Hypothalamus (tissue), 51 donors: ENCODE measurements around the gene SRPK2.

Experiments used
- DNase-seq, 51 donors: peaks; one replicate each; lab custom pipeline; 2025; lab: John Stamatoyannopoulos, UW

Gene SRPK2

DNA sequence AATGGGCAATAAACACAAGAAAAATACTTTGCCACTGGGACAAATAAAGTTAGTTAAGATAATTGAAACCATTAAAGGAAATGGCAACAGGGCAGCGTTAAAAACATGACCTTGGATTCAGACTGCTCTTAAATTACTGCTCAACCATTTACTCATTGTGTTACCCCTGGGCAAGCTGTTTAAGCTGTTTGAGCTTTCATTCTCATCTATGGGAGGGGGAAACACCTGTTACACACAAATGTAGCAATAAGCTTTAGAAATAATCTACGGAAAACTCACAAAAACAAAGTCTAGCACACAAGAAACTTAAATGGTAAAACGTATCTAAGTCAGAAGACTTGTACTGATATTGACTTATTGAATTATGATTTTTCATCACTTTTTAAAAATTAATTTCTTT, 237.6 kb downstream of the SRPK2 start:
- DNase-seq: no peak

DNA sequence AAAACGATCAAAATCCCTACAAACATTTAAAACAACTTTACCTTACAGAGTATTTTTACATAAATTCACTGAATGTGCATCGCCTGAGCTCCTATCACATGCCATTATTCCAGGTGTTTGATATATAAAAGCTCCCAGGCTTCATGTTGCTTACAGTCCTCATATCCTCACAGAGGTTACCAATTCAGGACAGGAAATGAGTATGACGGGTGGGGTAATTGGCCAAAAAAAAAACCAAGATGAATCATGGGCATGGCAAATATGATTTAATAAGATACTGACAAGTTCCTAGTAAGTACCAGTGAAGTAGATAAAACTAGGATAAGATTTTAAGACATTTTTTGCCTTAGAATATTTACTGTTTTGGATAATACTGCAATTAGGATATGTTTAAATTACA, 238.9 kb downstream of the SRPK2 start:
- DNase-seq: no peak

DNA sequence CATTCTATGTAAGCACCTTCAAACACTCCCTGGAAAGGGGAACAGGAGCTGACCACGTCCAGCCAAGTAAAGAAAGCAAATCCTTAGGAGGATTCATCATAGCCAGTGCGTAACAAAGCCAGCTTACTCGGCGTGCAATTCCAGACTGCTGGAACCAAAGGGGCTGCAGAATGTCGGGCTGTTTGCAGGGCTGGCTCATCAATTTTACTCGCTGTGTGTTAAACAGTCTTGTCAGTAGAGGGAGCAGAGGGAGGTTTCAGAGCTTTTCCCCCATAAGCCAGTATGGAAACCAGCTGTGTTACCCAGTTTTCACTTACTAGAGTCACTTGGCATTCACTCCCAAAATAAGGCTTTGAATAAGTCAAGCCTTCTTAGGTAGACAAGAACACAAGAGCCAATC, 247.7 kb downstream of the SRPK2 start:
- DNase-seq: peak in 2 of 51 donors; percentile 19 to 38

DNA sequence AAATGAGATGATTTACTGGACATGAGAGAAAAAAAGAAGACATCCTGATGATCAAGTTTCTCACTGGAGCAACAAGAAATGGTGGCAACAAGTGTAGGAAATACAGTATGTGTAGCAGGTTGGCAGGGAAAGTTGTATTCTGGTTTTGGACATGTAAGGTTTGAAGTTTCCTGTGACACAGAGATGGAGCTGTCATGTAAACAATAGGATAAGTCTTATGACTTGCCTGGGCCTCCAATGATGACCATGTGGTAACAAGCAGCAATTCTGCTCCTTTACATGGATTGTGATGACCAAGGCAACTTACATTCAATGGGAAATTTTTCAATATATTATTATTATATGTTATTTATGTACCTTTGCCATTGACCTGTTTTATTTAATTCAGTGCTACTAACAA, 249.3 kb downstream of the SRPK2 start:
- no peak for DNase-seq

DNA sequence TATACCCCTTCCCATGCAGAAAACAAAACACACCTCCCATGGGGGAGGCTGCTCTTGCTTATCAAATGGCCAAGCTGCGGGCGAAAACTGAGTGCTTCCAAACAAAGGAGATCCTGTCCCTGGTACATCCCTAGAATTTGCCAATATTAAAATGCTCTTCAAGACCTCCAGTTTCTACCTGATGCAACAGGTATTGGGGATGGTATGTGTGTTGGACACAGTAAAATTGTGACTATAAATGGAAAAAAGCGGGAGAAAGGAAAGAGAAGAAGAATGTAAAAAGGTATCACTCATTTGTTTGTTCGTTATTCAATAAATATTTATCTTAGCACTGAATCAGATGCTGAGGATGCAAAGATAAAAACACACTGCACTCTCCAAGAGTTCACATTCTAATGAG, 250.8 kb downstream of the SRPK2 start:
- DNase-seq: no peak

DNA sequence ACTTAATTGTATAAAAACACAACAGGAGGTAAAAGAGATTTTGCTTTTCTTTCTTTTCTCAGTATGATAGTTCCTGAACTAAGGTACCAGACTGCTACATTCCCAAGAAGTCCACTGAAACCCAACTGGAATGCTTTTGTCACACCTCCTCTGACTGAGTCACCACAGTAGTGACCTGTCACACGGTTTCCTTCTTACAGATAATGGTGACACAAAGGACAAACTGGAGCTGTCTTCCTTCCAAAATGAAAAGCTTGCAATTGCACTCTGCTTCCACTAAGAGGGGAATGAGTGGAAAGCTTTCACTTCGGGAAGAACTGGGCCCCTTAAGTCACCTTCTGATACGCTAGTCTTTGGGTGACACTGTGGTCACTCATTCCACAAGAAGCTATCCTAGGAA, 252.5 kb downstream of the SRPK2 start:
- DNase-seq: no peak

DNA sequence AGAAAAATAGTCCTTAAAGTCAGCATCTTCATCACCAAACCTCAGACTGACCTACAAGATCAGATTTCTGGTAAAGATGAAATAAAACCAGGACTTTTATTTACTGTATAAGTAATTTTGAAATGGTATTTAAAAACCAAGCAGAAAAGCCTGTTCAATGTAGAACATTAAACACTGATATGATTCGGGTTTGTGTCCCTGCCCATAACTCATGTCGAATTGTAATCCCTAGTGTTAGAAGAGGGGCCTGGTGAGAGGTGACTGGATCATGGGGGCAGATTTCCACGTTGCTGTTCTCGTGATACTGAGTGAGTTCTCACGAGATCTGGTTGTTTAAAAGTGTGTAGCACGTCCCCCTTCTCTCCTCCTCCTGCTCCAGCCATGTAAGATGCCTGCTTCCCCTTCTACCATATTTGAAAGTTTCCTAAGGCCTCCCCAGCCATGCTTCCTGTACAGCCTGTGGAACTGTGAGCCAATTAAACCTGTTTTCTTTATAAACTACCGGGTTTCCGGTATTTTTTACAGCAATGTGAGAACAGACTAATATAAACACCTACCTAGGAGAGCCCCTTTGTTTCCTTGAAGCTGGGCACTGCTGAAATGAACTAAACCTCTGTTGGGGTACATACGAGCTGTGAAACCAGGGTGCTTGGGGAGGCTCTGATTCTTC, 254.6 kb downstream of the SRPK2 start:
- DNase-seq: no peak

DNA sequence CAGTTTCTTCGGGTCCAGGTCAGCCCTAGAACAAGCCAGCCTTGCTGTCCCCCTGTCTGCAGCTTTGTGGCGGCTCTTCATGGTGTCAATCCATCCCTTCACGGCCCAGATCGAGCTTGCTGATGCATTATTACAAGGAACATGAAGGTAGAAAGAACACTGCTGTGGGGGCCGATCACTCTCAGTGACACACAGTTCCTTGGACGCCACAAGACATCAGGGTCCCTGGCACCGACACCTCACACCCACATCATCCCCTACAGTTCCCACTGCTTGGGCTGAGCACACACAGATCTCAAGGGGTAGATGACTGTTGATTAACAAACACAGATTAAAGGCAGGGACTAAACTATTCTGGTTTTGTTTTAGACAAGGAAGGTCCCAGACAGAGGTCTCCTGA, 255.4 kb downstream of the SRPK2 start:
- peak in 1 of 51 donors; percentile 29 for DNase-seq

DNA sequence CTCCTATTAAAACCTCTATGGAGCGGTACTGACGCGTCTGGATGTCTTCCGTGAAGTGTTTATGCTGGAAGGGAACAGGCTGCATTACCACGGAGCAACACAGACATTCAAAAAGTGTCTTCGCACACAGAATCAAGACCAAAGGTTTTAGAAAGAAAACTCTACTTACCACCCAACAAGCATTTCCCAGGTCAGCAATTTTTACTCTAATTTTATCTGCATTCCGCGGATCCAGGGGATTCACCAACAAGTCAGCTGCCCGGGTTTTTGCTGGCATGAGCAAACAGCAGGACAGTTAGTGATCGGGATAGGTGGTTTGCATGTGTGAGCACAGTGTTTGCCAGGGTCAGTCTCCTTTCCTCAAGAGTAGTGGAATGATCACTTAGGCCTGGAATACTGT, 255.9 kb downstream of the SRPK2 start:
- DNase-seq: no peak

DNA sequence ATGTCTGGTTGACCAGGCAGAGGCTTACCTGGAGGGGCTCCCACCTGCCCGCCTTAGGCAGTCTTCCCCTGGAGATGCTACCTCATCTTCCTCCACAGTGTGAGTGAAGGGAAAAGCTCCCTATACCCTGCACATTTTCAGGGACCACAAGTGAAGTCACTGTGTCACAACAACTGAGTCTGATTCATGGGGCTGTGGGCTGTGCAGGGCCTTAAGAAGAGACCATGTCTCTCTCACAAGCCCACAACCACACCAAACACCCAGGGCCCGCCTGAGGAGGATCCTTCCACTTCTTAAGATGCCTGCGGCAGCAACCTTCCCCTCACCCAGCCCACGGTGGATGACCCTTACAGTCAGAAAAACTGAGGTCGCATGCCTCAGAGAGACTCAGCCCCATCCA, 256.4 kb downstream of the SRPK2 start:
- no peak for DNase-seq

DNA sequence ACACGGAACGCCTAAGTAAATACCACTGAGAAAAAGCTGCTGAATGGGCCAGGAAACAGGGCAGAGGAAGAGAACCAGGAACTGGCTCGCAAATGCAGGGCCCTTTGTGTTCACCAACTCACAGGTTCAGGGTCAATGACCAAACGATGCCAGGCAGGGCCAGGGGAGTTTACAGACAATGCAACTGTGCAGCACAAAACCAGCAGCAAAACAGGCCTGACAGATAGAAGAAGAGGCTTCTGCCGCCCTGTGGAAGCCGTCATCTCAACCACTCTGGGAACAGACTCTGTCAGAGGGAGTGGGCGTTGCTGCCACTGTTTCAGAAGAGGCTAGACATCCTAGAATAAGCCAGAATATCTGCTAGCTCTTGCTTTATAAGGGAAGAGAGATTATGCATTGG, 256.8 kb downstream of the SRPK2 start:
- DNase-seq: peak in 5 of 51 donors; percentile 15 to 61 (median 21)

DNA sequence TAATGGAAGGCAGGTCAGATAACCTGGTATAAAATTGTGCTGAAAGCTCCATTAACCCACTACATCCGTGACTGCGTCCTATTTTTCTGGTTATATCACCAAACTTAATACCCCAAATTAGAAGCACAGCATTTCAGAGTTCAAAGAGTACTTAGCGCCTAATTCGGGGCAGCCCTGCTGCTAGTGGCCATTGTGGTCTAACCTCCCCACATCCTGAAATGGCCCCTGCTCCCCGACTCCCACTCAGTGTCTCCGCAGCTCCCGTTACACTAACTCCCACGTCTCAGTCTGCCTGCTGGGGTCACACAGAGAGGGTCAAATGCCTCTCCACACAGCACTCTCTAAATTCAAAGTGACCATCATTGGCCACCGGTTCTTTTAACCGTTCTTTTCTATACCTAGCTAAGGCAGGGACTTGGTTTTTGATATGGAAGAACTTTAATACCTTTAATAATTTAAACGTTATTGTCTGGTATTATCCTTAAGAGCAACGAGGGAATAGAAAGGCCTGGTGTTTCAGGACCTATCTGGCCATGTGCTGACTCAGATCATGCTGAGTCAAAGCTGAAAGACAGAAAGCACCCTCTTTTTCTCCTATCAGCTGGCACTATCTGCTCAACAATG, 257.6 kb downstream of the SRPK2 start:
- DNase-seq: no peak

DNA sequence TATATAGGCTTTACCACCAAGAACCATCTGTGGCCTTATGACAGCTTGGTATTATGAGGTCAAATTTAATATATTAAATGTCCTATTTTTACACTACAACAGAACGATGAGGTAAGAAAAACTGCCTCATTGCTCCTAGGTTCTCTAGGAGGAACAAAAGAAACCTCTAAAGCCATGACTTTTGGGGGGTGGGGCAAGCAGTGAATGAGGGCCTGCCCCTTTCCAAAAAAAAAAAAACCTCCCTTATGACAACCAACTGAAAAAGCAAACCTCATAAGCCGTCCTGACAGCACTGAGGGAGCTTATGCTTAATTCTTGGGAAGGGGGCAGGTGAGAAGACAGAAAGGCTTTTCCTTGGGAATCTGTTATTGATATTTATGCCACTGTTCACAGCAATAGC, 258.1 kb downstream of the SRPK2 start:
- no peak for DNase-seq

DNA sequence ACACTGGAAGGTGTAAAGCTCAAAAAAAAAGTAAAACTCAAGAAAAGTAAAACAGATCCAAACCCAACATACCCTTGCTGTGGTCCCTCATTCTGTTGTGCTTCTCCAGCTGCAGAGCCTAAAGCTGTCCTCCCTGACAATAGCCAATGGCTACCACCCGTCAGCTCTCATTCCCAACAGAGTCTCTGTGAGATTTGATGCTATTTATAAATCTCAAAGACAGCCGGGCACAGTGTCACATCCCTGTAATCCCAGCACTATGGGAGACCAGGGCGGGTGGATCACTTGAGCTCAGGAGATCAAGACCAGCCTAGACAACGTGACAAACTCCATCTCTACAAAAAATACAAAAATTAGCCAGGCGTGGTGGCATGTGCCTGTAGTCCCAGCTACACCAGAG, 258.7 kb downstream of the SRPK2 start:
- DNase-seq: peak in 9 of 51 donors; percentile 6 to 59 (median 32)

DNA sequence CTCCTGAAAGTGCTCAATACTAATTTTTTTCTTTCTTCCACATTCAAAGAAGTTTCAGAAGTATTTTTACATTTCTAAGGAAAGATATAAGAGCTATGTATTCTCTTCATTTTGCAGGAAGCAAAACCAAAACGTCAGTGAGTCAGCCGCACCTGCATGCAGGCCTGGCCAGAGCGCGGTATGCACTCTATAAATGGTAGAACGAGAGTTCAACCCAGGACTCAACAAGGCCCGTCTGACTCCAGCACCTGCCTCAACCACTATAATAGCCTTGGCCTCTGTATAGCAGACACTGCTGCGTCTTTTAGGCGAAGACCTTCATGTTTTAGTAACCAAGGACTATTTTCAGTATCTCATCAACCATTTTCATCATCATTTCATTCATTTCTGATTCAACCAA, 261.5 kb downstream of the SRPK2 start:
- no peak for DNase-seq

DNA sequence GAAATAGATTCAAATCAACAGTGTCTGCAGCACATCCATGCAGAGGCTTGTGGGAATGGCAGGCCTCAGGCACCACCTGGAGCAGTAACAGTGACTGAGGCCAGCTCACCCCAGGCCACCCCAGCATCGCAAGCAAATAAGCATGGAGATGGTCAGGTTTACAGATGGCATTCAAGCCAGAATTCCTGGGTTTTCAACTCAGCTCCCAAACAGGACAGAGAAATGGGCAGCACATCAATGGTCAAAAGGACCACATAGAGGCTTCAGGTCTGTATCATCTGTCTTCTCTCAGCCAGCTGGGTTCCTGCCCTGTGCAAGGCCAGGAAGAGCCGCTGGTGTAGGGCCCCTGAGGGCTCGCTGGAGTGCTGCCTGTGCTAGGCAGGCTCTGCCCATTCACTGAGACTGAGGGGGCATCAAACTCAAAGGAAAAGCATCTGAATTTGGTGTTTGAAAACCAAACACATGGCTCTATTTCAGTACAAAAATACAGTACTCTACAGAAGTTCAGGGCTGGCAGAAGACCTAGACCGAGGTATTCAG, 262.2 kb downstream of the SRPK2 start:
- no peak for DNase-seq

DNA sequence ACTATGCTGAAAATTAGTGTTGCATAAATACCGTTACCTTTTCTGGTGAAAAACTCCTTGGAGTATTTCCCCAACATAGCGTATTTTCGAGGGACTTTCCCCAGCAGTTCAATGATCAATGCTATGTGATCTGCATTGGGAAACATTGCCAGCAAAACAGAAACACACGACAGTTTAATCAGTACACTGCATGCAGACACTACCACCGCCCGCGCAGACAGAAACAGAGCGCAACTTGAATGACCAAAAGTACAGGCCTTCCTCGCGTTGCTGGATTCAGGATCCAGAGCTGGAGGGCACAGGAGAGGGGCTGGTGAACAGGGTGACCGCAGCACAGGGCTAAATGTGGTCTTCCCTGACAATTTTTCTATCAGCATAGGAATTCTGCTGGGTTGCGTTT, 263.0 kb downstream of the SRPK2 start:
- no peak for DNase-seq

DNA sequence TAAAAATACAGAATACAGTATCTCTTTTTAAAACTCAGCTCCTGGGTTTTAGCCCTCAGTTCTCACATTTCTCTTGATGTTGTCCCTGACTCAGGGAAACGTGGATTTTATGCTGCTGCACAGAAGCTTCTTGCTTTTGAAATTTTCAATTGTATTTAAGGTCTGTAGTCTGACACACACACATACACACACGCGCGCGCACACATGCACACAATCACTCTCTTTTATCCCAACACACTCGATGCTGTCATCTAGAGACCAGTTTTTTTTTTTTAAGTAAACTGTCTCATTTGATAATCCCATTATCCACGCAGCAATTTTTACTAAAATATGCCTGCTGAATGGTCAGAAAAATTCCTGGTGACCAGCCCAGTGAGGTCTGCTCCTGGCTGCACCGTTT, 266.1 kb downstream of the SRPK2 start:
- DNase-seq: peak in 7 of 51 donors; percentile 13 to 39 (median 18)

DNA sequence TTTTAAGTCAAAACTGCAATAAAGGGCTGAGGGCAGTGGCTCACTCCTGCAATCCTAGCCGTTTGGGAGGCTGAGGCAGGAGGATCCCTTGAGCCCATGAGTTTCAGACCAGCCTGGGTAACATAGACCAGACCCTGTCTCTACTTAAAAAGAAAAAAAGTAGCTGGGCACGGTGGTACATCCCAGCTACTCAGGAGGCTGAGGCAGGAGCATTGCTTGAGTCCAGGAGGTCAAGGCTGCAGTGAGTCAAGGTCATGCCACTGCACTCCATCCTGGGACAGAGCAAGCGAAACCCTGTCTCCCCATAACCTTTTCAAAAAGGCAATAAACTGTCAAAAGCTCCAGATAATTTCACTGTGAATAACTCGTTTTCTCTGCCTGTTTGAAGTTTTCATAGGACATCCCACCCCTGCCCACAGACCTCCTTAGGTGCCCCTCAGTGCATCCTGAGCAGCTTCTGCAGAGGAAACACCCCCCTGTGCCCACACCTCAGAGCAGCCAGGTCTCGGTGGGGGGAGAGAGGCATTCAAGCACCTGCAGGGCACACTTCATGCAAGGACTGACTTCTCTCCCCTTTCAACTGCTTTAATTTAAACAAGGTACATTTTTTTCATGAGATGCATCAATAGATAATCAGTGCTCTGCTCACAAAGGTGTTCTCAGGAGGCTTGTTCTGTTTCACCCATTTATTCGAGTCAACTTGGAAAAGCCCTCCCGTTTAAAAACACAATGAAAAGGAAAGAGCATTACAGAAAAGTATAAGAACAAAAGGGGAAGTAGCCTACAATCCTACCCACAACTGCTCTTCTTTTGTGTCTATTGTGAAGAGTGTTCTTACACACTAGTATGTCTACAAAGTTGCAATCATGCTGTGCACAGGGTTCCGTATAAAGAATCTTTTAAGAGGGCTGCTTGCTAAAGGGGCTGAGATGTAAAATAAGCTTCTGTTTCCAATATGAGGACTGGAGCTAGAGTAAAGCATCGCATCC, 269.8 kb downstream of the SRPK2 start:
- DNase-seq: peak in 1 of 51 donors; percentile 10

DNA sequence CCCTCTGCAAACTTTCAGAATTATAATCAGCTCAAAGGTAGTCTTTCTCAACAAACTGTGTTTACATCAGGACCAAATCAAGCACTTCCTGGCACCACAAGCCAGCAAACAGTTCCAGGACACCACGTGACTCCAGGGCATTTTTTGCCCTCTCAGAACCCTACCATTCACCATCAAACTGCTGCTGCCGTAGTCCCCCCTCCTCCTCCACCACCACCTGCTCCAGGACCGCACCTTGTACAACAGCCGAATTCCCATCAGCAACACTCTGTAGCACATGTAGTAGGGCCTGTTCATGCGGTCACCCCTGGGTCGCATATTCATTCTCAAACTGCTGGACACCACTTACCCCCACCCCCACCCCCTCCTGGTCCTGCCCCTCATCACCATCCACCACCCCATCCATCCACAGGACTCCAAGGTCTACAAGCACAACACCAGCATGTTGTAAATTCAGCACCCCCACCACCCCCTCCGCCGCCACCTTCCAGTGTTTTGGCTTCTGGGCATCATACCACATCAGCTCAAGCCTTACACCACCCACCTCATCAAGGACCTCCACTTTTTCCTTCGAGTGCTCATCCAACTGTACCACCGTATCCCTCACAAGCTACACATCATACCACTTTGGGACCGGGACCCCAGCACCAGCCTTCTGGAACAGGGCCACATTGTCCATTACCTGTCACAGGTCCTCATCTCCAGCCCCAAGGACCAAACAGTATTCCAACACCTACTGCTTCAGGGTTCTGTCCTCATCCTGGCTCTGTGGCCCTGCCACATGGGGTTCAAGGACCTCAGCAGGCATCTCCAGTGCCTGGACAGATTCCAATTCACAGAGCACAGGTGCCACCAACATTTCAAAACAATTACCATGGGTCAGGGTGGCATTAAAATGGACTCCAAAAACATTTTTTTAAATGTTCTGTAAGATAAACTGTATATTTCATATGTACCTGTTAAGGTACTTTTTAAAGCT, 276.0 kb downstream of the SRPK2 start:
- peak in 7 of 51 donors; percentile 17 to 53 (median 29) for DNase-seq
